Panc1 (cell line): ENCODE results near the gene IFIT5. TPM values are rescaled to one million over a fixed set of nuclear protein-coding genes. Genes with fewer than 3 reads are reported as not detected.

ENCODE experiments used
- ATAC-seq: fragments of 200-7000 bp; cut with Tn5 transposase; 2 replicates; pipeline ENCODE4 v1.9.1; 2020; ENCODE audit warnings: mild to moderate bottlenecking, moderate library complexity
- BruUV-seq: library from RNA; stranded (reverse); fragments of 400-500 nt; replicated peaks from 2 replicates; lab custom pipeline; 2021; lab: Mats Ljungman, UMichigan
- CTCF ChIA-PET: fragments of 300-600 bp; sonication (Branson Sonifier 250); formaldehyde crosslinking; loops from one replicate; lab custom pipeline; 2022; ENCODE audit warnings: antibody characterized with exemption; lab: Charles Lee
- POLR2A ChIA-PET: fragments of 300-600 bp; sonication (Branson Sonifier 250); formaldehyde crosslinking; loops from one replicate; lab custom pipeline; 2022; ENCODE audit warnings: antibody characterized with exemption; lab: Charles Lee
- DNase-seq: peaks from one replicate; pipeline ENCODE4 v3.0.0-alpha.2; 2010; ENCODE audit warnings: low read depth, low spot score
- H3K27ac ChIP-seq: 2 replicates; pipeline ENCODE4 v1.5.1; 2011; ENCODE audit warnings: mild to moderate bottlenecking, low read length, inconsistent platforms
- H3K27me3 ChIP-seq: fragments of 200-500 bp; sonication (Bioruptor generic); 2 replicates; pipeline ENCODE4 v1.6.0; 2014; ENCODE audit warnings: low read length, inconsistent platforms; ENCODE audit not compliant: control insufficient read depth, insufficient read depth
- H3K36me3 ChIP-seq: fragments of 200-500 bp; sonication (Bioruptor generic); 2 replicates; pipeline ENCODE4 v1.5.1; 2014; ENCODE audit warnings: inconsistent platforms, mild to moderate bottlenecking, low read length, moderate library complexity; ENCODE audit not compliant: control insufficient read depth, insufficient read depth
- H3K4me1 ChIP-seq: 2 replicates; pipeline ENCODE4 v1.5.1; 2011; ENCODE audit warnings: inconsistent platforms, mild to moderate bottlenecking, low read length, moderate library complexity; ENCODE audit not compliant: control insufficient read depth, insufficient read depth
- H3K4me3 ChIP-seq, 2 experiments: 2 replicates each; pipeline ENCODE4 v1.5.1; 2011 to 2012; ENCODE audit warnings: low read depth in 2 of 2, low read length in 2 of 2, mild to moderate bottlenecking in 2 of 2, inconsistent platforms in 1 of 2, moderate library complexity in 1 of 2
- H3K9me3 ChIP-seq: fragments of 200-500 bp; sonication (Bioruptor generic); 2 replicates; pipeline ENCODE4 v1.5.1; 2014; ENCODE audit warnings: low read depth, mild to moderate bottlenecking, inconsistent platforms, low read length, moderate library complexity; ENCODE audit not compliant: control insufficient read depth, insufficient read depth
- CTCF ChIP-seq: fragments of 450-650 bp; IDR thresholded peaks from 2 replicates; pipeline ENCODE4 v1.5.1; 2017; ENCODE audit warnings: mild to moderate bottlenecking
- POLR2AphosphoS5 ChIP-seq: IDR thresholded peaks from 2 replicates; pipeline ENCODE4 v1.6.1; 2012; ENCODE audit warnings: mild to moderate bottlenecking, low read depth, low read length, moderate library complexity
- REST ChIP-seq, 2 experiments: IDR thresholded peaks; 2 replicates each; pipeline ENCODE4 v1.6.1; 2011 to 2012; ENCODE audit warnings: low read depth in 2 of 2, control low read depth in 1 of 2, low read length in 1 of 2, mild to moderate bottlenecking in 1 of 2, moderate library complexity in 1 of 2; ENCODE audit not compliant: insufficient read depth in 1 of 2
- SIN3A ChIP-seq: IDR thresholded peaks from 2 replicates; pipeline ENCODE4 v1.6.1; 2012; ENCODE audit warnings: low read depth, mild to moderate bottlenecking, low read length, moderate library complexity, borderline replicate concordance; ENCODE audit not compliant: insufficient read depth
- TCF7L2 ChIP-seq: IDR thresholded peaks from 2 replicates; pipeline ENCODE4 v1.6.1; 2011; ENCODE audit warnings: mild to moderate bottlenecking, low read depth, low read length, inconsistent platforms
- in situ Hi-C: cut with HindIII; loops from 2 replicates; pipeline ENCODE4 v1.10.0; 2016; ENCODE audit warnings: low sequenced_read_pairs, low pct_unique_long_range_greater_than_20kb
- intact Hi-C: fragments of 100-400 bp; cut with micrococcal nuclease; formaldehyde crosslinking; loops from one replicate; pipeline ENCODE4 v1.10.0; 2022; ENCODE audit not compliant: unreplicated experiment
- total RNA-seq: library from RNA; stranded (reverse); gene quantifications from one replicate; pipeline ENCODE4 v1.2.1, GENCODE V29; 2021; ENCODE audit not compliant: unreplicated experiment

IFIT5 gene
- total RNA-seq, 1 experiment from 2014 or later, result 11.1 TPM

- Histone ChIP-seq H3K4me1 (no peaks in the 10 kb centered on the region), H3K27ac (no peak overlapping the region), H3K27me3 (no peaks in the 10 kb centered on the region), H3K4me3 (no peak overlapping the region), H3K36me3 (no peaks in the 10 kb centered on the region), H3K9me3 (no peaks in the 10 kb centered on the region)
- POLR2A ChIA-PET, result no interaction called here
- in situ Hi-C loops (no loop called here), intact Hi-C loops (no loop called here)
- no TSS peak for BruUV-seq
- TF ChIP-seq REST (IDR thresholded peaks at IDR 0.05; ENCODE audit: insufficient read depth in 1 of 2, low read depth in 2 of 2, low read length in 1 of 2), result no peak
- no peak for TF ChIP-seq SIN3A
- no peak for TF ChIP-seq CTCF
- no peak for TF ChIP-seq POLR2AphosphoS5
- TF ChIP-seq TCF7L2, result no peak
- CTCF ChIA-PET, result interaction anchor here (0.6 kb wide), 1 partner anchor 75 kb away, joined by 5 read pairs; no protein-coding TSS in a partner anchor
- ATAC-seq (no peak), DNase-seq (no peak)
These were observed 37.8 kb downstream of the IFIT5 start for GRCh38 chr10:89452193-89452592.

- in situ Hi-C loops (no loop called here), intact Hi-C loops (no loop called here)
- Histone ChIP-seq H3K9me3 (no peaks in the 10 kb centered on the region), H3K4me1 (peaks cover 3% of the 10 kb centered on the region), H3K27me3 (no peaks in the 10 kb centered on the region), H3K4me3 (no peak overlapping the region), H3K27ac (no peak overlapping the region), H3K36me3 (no peaks in the 10 kb centered on the region)
- TF ChIP-seq CTCF (no peak), TCF7L2 (no peak), SIN3A (no peak), REST (IDR thresholded peaks at IDR 0.05; ENCODE audit: insufficient read depth in 1 of 2, low read depth in 2 of 2, low read length in 1 of 2) (no peak), POLR2AphosphoS5 (no peak)
- ChIA-PET CTCF (no interaction called here), POLR2A (no interaction called here)
- BruUV-seq, result no TSS peak
- ATAC-seq (no peak), DNase-seq (no peak)
These were observed 40.4 kb downstream of the IFIT5 start for GRCh38 chr10:89454561-89455347.
